AG04450 (cell line): Measurements from ENCODE around the gene EMX2. TPM values are rescaled to one million over a fixed set of nuclear protein-coding genes. Genes with fewer than 3 reads are reported as not detected.

Experiments
- CTCF ChIA-PET: fragments of 300-600, 350-600 bp; formaldehyde crosslinking; extraction: SDS; loops from one replicate; lab custom pipeline; 2022; ENCODE audit warnings: antibody characterized with exemption, inconsistent platforms; lab: Charles Lee
- POLR2A ChIA-PET: fragments of 350-600 bp; formaldehyde crosslinking; extraction: SDS; loops from one replicate; lab custom pipeline; 2021; ENCODE audit warnings: antibody characterized with exemption, inconsistent platforms; lab: Yijun Ruan, JAX
- DNase-seq: peaks from one replicate; pipeline ENCODE4 v3.0.0-alpha.2; 2011; ENCODE audit warnings: low read depth, low spot score
- H3K27ac ChIP-seq: one replicate; pipeline ENCODE4 v1.5.1; 2012; ENCODE audit warnings: low read depth, low read length, control low read depth
- H3K27me3 ChIP-seq: one replicate; pipeline ENCODE4 v1.6.0; 2012; ENCODE audit warnings: low read length; ENCODE audit not compliant: control insufficient read depth, insufficient read depth
- H3K4me3 ChIP-seq: 2 replicates; pipeline ENCODE4 v1.5.1; 2011; ENCODE audit warnings: mild to moderate bottlenecking, low read depth, low read length, control low read depth
- H3K9me3 ChIP-seq: 2 replicates; pipeline ENCODE4 v1.5.1; 2012; ENCODE audit warnings: low read length; ENCODE audit not compliant: control insufficient read depth, insufficient read depth
- polyA plus RNA-seq: library from polyadenylated mRNA; depleted of rRNA; stranded (reverse); fragments of >200 nt; gene quantifications from 2 replicates; pipeline ENCODE4 v1.2.3, GENCODE V29; 2011; rRNA removed
- TF ChIP-seq, protein P1 (sequence below): IDR thresholded peaks from 2 replicates; pipeline ENCODE4 v1.5.1; 2011; ENCODE audit warnings: low read depth, low read length, control low read depth, inconsistent platforms

The EMX2 gene
- polyA plus RNA-seq, 1 experiment, result not detected

DNA sequence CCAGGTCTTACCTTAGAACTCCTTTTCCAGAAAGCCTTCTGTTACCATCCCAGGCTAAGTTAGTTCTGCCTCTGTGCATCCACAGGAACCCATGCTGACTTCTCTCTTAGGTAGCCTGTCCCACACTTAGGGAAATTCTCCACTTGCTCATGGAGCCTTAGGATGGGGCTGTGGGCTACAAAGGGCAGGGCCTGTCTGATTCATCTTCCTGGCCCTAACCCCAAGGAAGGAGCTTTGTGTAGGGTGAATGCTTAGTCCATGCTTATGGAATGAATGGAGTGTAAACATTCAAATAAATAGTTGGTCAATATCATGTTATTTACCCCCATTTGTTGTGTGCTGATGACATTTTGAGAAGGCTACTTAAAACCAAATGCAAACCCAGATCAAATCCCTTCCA is 54.7 kb downstream of the EMX2 start:
- ChIA-PET CTCF (no interaction called here), POLR2A (no interaction called here)
- Histone ChIP-seq H3K27me3 (no peaks in the 10 kb centered on the region), H3K4me3 (no peak overlapping the region), H3K27ac (no peak overlapping the region), H3K9me3 (peaks cover 11% of the 10 kb centered on the region; the same call in 1 of the 2 replicates)
- no peak for DNase-seq
- TF ChIP-seq, protein P1, sequence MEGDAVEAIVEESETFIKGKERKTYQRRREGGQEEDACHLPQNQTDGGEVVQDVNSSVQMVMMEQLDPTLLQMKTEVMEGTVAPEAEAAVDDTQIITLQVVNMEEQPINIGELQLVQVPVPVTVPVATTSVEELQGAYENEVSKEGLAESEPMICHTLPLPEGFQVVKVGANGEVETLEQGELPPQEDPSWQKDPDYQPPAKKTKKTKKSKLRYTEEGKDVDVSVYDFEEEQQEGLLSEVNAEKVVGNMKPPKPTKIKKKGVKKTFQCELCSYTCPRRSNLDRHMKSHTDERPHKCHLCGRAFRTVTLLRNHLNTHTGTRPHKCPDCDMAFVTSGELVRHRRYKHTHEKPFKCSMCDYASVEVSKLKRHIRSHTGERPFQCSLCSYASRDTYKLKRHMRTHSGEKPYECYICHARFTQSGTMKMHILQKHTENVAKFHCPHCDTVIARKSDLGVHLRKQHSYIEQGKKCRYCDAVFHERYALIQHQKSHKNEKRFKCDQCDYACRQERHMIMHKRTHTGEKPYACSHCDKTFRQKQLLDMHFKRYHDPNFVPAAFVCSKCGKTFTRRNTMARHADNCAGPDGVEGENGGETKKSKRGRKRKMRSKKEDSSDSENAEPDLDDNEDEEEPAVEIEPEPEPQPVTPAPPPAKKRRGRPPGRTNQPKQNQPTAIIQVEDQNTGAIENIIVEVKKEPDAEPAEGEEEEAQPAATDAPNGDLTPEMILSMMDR, result no peak

Other genes starting within 250 kb of the EMX2 start
- 24.7 and 33.2 TPM in 2 replicates for gene PDZD8, start 167.3 kb upstream of the EMX2 start, polyA plus RNA-seq